Measurements from ENCODE around the gene USP32. TPM values are rescaled to one million over a fixed set of nuclear protein-coding genes. Genes with fewer than 3 reads are reported as not detected.

USP32 gene
- polyA plus RNA-seq, 1 donor (not counting 4 experiments of a cell fraction or from before 2014, with no cell fraction given): 37.6 TPM

DNA sequence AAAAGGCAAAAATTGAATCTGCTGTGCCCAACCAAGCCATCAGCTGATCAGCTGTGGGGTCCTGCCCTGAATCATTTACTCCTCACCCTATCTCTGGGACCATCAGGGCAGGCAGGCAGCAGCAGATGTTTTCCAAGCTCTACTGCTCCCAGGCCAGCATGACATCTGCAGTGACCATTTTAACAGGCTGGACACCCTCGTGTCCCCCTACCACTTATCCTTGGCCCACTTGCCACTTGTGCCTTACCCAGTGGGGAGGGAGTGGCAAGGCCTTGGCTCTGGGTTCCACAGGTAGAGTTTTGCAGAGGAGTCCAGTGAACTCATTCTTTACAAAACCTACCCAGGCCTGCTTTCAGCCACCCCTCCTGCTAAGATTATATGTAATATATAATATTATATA is 254.2 kb downstream of the USP32 start:
- dilution Hi-C loops (cut with MboI; ENCODE audit: extremely low pct_ligation_motif_present, low sequenced_read_pairs): no loop called here

DNA sequence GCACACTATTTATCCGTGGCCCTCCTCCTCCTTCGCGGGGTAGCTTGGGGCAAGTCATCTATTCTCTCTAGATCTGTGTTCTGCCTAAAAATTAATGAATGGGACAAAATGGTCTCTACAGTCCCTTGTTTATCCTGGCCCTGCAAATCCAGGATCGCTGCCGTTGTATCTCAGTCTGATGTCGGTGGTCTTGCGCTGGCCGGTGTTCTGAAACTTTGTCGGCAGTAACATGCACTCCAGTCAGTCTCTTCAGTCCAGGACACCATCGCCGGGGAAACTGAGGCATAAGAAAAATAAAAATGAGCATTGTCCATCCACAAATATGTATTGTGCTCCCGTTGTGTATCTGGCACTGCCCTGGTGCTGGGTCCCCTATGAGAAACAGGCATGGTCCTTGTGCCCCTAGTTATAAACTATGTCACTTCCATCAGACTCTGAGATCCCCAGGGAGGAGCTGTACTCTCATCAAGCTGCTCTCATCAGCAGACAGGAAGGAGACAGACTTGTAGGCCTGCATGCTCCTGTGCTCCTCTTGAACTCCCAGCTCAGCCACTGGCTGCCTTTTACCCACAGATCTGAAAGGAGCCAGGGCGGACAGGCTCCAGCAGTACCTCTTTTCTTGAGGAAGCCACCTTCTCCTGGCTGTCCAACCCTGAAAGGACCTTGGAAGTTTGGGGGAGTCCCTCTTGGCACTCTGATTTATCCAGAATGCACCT is 255.8 kb downstream of the USP32 start:
- H3K9ac ChIP-seq (ENCODE audit: control insufficient read depth, extremely low read depth, insufficient read depth, low read length): no peak overlapping the region
- no peaks in the 10 kb centered on the region for H3K79me2 ChIP-seq (ENCODE audit: control insufficient read depth, insufficient read depth, low read length)
- peak overlapping the region; percentile 30 for H2AFZ ChIP-seq (ENCODE audit: control insufficient read depth, low read length)
- peak overlapping the region in 1 of 3 experiments; percentile 87 for H3K4me3 ChIP-seq (ENCODE audit: control insufficient read depth in 2 of 3, extremely low read depth in 1 of 3, insufficient read depth in 2 of 3, low read depth in 1 of 3, low read length in 3 of 3)
- dilution Hi-C loops (cut with MboI; ENCODE audit: extremely low pct_ligation_motif_present, low sequenced_read_pairs): no loop called here
- H3K4me2 ChIP-seq (ENCODE audit: control insufficient read depth, extremely low read depth, insufficient read depth, low read depth, low read length): peak overlapping the region; percentile 98
- H3K9me3 ChIP-seq (ENCODE audit: control insufficient read depth, low read depth, low read length): no peaks in the 10 kb centered on the region
- no peak overlapping the region for H3K27ac ChIP-seq (ENCODE audit: control insufficient read depth, insufficient read depth, low read length)
- no peaks in the 10 kb centered on the region for H3K9me1 ChIP-seq (ENCODE audit: control insufficient read depth, extremely low read depth, insufficient read depth, low read length)
- no peak for DNase-seq (ENCODE audit: low read depth, low spot score)
- no peaks in the 10 kb centered on the region for H3K36me3 ChIP-seq (ENCODE audit: control insufficient read depth in 2 of 2, extremely low read depth in 1 of 2, insufficient read depth in 2 of 2, low read length in 2 of 2)
- no peak for FAIRE-seq
- H3K27me3 ChIP-seq (ENCODE audit: control insufficient read depth, extremely low read depth, insufficient read depth, low read length): peaks cover 30% of the 10 kb centered on the region
- H3K4me1 ChIP-seq (ENCODE audit: control insufficient read depth, extremely low read depth, insufficient read depth, low read length): peaks cover 4% of the 10 kb centered on the region
- no peak for TF ChIP-seq EZH2 (IDR thresholded peaks at IDR 0.05; ENCODE audit: low read length)
- TF ChIP-seq, protein P1, sequence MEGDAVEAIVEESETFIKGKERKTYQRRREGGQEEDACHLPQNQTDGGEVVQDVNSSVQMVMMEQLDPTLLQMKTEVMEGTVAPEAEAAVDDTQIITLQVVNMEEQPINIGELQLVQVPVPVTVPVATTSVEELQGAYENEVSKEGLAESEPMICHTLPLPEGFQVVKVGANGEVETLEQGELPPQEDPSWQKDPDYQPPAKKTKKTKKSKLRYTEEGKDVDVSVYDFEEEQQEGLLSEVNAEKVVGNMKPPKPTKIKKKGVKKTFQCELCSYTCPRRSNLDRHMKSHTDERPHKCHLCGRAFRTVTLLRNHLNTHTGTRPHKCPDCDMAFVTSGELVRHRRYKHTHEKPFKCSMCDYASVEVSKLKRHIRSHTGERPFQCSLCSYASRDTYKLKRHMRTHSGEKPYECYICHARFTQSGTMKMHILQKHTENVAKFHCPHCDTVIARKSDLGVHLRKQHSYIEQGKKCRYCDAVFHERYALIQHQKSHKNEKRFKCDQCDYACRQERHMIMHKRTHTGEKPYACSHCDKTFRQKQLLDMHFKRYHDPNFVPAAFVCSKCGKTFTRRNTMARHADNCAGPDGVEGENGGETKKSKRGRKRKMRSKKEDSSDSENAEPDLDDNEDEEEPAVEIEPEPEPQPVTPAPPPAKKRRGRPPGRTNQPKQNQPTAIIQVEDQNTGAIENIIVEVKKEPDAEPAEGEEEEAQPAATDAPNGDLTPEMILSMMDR (optimal IDR thresholded peaks at IDR 0.05 in 1 of 3, IDR thresholded peaks at IDR 0.05 in 1 of 3, conservative IDR thresholded peaks at IDR 0.05 in 1 of 3; ENCODE audit: extremely low read depth in 1 of 3, insufficient read depth in 2 of 3, low read length in 3 of 3): no peak
- H4K20me1 ChIP-seq (ENCODE audit: control insufficient read depth, extremely low read depth, insufficient read depth, low read length): no peaks in the 10 kb centered on the region

More for the DNA sequence above, 254.2 kb downstream of the USP32 start:
- Histone ChIP-seq H3K4me2 (ENCODE audit: control insufficient read depth, extremely low read depth, insufficient read depth, low read depth, low read length) (no peak overlapping the region), H3K79me2 (ENCODE audit: control insufficient read depth, insufficient read depth, low read length) (no peaks in the 10 kb centered on the region), H2AFZ (ENCODE audit: control insufficient read depth, low read length) (no peak overlapping the region), H3K4me1 (ENCODE audit: control insufficient read depth, extremely low read depth, insufficient read depth, low read length) (peaks cover 12% of the 10 kb centered on the region), H3K36me3 (ENCODE audit: control insufficient read depth in 2 of 2, extremely low read depth in 1 of 2, insufficient read depth in 2 of 2, low read length in 2 of 2) (no peaks in the 10 kb centered on the region), H3K9me1 (ENCODE audit: control insufficient read depth, extremely low read depth, insufficient read depth, low read length) (no peaks in the 10 kb centered on the region), H3K9me3 (ENCODE audit: control insufficient read depth, low read depth, low read length) (no peaks in the 10 kb centered on the region), H4K20me1 (ENCODE audit: control insufficient read depth, extremely low read depth, insufficient read depth, low read length) (no peaks in the 10 kb centered on the region), H3K27ac (ENCODE audit: control insufficient read depth, insufficient read depth, low read length) (no peak overlapping the region), H3K9ac (ENCODE audit: control insufficient read depth, extremely low read depth, insufficient read depth, low read length) (no peak overlapping the region), H3K4me3 (ENCODE audit: control insufficient read depth in 2 of 3, extremely low read depth in 1 of 3, insufficient read depth in 2 of 3, low read depth in 1 of 3, low read length in 3 of 3) (no peak overlapping the region), H3K27me3 (ENCODE audit: control insufficient read depth, extremely low read depth, insufficient read depth, low read length) (peaks cover 38% of the 10 kb centered on the region)
- no peak for TF ChIP-seq EZH2 (IDR thresholded peaks at IDR 0.05; ENCODE audit: low read length)
- TF ChIP-seq, protein P1 (optimal IDR thresholded peaks at IDR 0.05 in 1 of 3, IDR thresholded peaks at IDR 0.05 in 1 of 3, conservative IDR thresholded peaks at IDR 0.05 in 1 of 3; ENCODE audit: extremely low read depth in 1 of 3, insufficient read depth in 2 of 3, low read length in 3 of 3): no peak
- no peak for FAIRE-seq
- no peak for DNase-seq (ENCODE audit: low read depth, low spot score)
